HepG2 (cell line): ENCODE data around the gene CMIP. TPM values are rescaled to one million over a fixed set of nuclear protein-coding genes. Genes with fewer than 3 reads are reported as not detected.

Experiments
- CENPT ChIP-seq: sonication (generic); formaldehyde crosslinking; IDR thresholded peaks from 2 replicates; pipeline ENCODE4 v1.8.0; 2022; ENCODE audit warnings: low read depth, mild to moderate bottlenecking, moderate library complexity, missing genetic modification reagents
- FOXK1 ChIP-seq: sonication (generic); formaldehyde crosslinking; IDR thresholded peaks from 2 replicates; pipeline ENCODE4 v1.4.0; 2020; ENCODE audit warnings: low read depth, missing genetic modification reagents, borderline replicate concordance
- FOXP1 ChIP-seq, 2 experiments: fragments of 450-650 bp in 1 of 2; IDR thresholded peaks; 2 replicates each; pipeline ENCODE4 v1.6.1; 2017 to 2018; ENCODE audit warnings: antibody characterized with exemption in 1 of 2
- KDM3A ChIP-seq: IDR thresholded peaks from 2 replicates; pipeline ENCODE4 v1.6.1; 2018; ENCODE audit warnings: low read depth, missing compliant biosample characterization
- MAFG ChIP-seq: sonication (generic); formaldehyde crosslinking; IDR thresholded peaks from 2 replicates; pipeline ENCODE4 v1.5.1; 2020; ENCODE audit warnings: mild to moderate bottlenecking, missing genetic modification reagents
- MED13 ChIP-seq: sonication (generic); formaldehyde crosslinking; IDR thresholded peaks from 2 replicates; pipeline ENCODE4 v1.5.0; 2020; ENCODE audit warnings: missing genetic modification reagents
- SIX1 ChIP-seq: sonication (generic); formaldehyde crosslinking; IDR thresholded peaks from 2 replicates; pipeline ENCODE4 v1.4.0; 2020; ENCODE audit warnings: missing genetic modification reagents, borderline replicate concordance
- SPEN ChIP-seq: sonication (generic); formaldehyde crosslinking; IDR thresholded peaks from 2 replicates; pipeline ENCODE4 v1.5.1; 2020; ENCODE audit warnings: low read depth, mild to moderate bottlenecking, missing genetic modification reagents
- TBL1XR1 ChIP-seq: fragments of 150-350 bp; IDR thresholded peaks from 2 replicates; pipeline ENCODE4 v1.6.1; 2014; ENCODE audit warnings: borderline replicate concordance, low read length; ENCODE audit not compliant: partially characterized antibody
- ZMAT3 ChIP-seq: sonication (generic); formaldehyde crosslinking; conservative IDR thresholded peaks from 2 replicates; pipeline ENCODE4 v1.7.0; 2021; ENCODE audit warnings: missing genetic modification reagents
- ZNF10 ChIP-seq: sonication (generic); formaldehyde crosslinking; IDR thresholded peaks from 2 replicates; pipeline ENCODE4 v1.4.0; 2020; ENCODE audit warnings: mild to moderate bottlenecking, low read depth, missing genetic modification reagents, borderline replicate concordance
- ZNF12 ChIP-seq: sonication (generic); formaldehyde crosslinking; IDR thresholded peaks from 2 replicates; pipeline ENCODE4 v1.5.0; 2020; ENCODE audit warnings: missing genetic modification reagents
- ZSCAN29 ChIP-seq: sonication (generic); formaldehyde crosslinking; conservative IDR thresholded peaks from 2 replicates; pipeline ENCODE4 v1.4.0; 2020; ENCODE audit warnings: mild to moderate bottlenecking, missing genetic modification reagents
- polyA plus RNA-seq, 8 experiments: library from polyadenylated mRNA; depleted of rRNA in 3 of 8; stranded (reverse) in 7 of 8; unstranded in 1 of 8; fragments of >200 nt; fragmentation: Illumina TruSeq in 4 of 8; extraction: Trizol in 4 of 8; gene quantifications; 2 replicates each; pipeline versions ENCODE4 v1.2.1 to v1.2.3, GENCODE V29; 2011 to 2016; ENCODE audit warnings: low read depth in 4 of 8, missing spikeins in 1 of 8, mixed read lengths in 1 of 8; ENCODE audit not compliant: insufficient read depth in 1 of 8
- total RNA-seq, 5 experiments: library from RNA; depleted of rRNA; stranded (reverse); fragments of >200 nt; fragmentation: Illumina TruSeq; extraction: Trizol; gene quantifications; 2 replicates each; pipeline ENCODE4 v1.2.3, GENCODE V29; 2016; ENCODE audit warnings: low read depth in 1 of 5
- TF ChIP-seq, protein P1 (sequence below): sonication (generic); formaldehyde crosslinking; IDR thresholded peaks from 2 replicates; pipeline ENCODE4 v1.5.1; 2020; ENCODE audit warnings: mild to moderate bottlenecking, missing genetic modification reagents, moderate library complexity
- TF ChIP-seq, protein P2 (sequence below): sonication (generic); formaldehyde crosslinking; IDR thresholded peaks from 2 replicates; pipeline ENCODE4 v1.4.0; 2020; ENCODE audit warnings: missing genetic modification reagents
- TF ChIP-seq, protein P3 (sequence below): sonication (generic); formaldehyde crosslinking; IDR thresholded peaks from 2 replicates; pipeline ENCODE4 v1.4.0; 2020; ENCODE audit warnings: missing genetic modification reagents

CMIP gene
- total and polyA plus RNA-seq, 2 of the 13 experiments (the other 11 are each of a cell fraction or from before 2014, with no cell fraction given), result 10.9 to 18.1 TPM

DNA sequence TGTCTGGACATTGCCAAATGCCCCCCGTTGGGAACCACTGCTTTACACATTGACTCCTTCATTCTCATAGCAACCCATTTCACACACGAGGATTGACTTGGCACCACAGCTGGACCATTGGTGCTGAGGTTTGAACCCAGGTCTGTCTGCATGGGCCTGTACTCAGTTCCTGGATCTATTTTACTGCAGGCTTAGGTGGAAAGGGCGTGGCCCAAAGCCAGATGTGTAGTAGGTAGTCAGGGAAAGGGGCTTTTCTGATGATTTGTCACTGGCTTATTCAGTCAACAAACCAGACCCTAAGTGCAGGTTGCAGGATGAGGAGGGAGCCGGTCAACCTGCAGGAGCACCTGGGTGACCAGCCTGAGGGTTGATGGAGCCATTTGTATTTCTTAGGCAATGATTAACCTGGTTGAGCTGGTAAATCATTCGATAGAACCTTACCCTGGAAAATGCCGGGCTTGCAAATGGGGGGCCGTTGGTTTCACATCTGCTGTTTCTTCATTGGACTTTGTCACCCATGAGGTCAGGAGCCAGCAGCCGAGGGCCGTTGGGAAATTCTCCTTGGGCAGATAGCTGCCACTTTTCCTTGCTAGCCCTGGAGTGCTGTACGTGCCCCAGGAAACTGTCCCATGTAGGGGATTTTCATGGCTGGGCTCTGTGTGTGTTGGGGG is 104.4 kb downstream of the CMIP start (continued):
- TF ChIP-seq, protein P1, sequence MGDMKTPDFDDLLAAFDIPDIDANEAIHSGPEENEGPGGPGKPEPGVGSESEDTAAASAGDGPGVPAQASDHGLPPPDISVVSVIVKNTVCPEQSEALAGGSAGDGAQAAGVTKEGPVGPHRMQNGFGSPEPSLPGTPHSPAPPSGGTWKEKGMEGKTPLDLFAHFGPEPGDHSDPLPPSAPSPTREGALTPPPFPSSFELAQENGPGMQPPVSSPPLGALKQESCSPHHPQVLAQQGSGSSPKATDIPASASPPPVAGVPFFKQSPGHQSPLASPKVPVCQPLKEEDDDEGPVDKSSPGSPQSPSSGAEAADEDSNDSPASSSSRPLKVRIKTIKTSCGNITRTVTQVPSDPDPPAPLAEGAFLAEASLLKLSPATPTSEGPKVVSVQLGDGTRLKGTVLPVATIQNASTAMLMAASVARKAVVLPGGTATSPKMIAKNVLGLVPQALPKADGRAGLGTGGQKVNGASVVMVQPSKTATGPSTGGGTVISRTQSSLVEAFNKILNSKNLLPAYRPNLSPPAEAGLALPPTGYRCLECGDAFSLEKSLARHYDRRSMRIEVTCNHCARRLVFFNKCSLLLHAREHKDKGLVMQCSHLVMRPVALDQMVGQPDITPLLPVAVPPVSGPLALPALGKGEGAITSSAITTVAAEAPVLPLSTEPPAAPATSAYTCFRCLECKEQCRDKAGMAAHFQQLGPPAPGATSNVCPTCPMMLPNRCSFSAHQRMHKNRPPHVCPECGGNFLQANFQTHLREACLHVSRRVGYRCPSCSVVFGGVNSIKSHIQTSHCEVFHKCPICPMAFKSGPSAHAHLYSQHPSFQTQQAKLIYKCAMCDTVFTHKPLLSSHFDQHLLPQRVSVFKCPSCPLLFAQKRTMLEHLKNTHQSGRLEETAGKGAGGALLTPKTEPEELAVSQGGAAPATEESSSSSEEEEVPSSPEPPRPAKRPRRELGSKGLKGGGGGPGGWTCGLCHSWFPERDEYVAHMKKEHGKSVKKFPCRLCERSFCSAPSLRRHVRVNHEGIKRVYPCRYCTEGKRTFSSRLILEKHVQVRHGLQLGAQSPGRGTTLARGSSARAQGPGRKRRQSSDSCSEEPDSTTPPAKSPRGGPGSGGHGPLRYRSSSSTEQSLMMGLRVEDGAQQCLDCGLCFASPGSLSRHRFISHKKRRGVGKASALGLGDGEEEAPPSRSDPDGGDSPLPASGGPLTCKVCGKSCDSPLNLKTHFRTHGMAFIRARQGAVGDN (CRISPR knock-in tag), result peak; percentile 91
- TF ChIP-seq ZMAT3, result peak; percentile 44; the same call in 1 of the 2 replicates
- TF ChIP-seq MED13 (CRISPR knock-in tag), result no peak
- peak; percentile 69 for TF ChIP-seq SPEN
- TF ChIP-seq FOXP1 (IDR thresholded peaks at IDR 0.05), result no peak
- no peak for TF ChIP-seq FOXP1 (CRISPR knock-in tag; IDR thresholded peaks at IDR 0.05)
- peak; percentile 72 for TF ChIP-seq TBL1XR1
- TF ChIP-seq MAFG (CRISPR knock-in tag), result no peak
- TF ChIP-seq, protein P2, sequence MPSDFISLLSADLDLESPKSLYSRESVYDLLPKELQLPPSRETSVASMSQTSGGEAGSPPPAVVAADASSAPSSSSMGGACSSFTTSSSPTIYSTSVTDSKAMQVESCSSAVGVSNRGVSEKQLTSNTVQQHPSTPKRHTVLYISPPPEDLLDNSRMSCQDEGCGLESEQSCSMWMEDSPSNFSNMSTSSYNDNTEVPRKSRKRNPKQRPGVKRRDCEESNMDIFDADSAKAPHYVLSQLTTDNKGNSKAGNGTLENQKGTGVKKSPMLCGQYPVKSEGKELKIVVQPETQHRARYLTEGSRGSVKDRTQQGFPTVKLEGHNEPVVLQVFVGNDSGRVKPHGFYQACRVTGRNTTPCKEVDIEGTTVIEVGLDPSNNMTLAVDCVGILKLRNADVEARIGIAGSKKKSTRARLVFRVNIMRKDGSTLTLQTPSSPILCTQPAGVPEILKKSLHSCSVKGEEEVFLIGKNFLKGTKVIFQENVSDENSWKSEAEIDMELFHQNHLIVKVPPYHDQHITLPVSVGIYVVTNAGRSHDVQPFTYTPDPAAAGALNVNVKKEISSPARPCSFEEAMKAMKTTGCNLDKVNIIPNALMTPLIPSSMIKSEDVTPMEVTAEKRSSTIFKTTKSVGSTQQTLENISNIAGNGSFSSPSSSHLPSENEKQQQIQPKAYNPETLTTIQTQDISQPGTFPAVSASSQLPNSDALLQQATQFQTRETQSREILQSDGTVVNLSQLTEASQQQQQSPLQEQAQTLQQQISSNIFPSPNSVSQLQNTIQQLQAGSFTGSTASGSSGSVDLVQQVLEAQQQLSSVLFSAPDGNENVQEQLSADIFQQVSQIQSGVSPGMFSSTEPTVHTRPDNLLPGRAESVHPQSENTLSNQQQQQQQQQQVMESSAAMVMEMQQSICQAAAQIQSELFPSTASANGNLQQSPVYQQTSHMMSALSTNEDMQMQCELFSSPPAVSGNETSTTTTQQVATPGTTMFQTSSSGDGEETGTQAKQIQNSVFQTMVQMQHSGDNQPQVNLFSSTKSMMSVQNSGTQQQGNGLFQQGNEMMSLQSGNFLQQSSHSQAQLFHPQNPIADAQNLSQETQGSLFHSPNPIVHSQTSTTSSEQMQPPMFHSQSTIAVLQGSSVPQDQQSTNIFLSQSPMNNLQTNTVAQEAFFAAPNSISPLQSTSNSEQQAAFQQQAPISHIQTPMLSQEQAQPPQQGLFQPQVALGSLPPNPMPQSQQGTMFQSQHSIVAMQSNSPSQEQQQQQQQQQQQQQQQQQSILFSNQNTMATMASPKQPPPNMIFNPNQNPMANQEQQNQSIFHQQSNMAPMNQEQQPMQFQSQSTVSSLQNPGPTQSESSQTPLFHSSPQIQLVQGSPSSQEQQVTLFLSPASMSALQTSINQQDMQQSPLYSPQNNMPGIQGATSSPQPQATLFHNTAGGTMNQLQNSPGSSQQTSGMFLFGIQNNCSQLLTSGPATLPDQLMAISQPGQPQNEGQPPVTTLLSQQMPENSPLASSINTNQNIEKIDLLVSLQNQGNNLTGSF (CRISPR knock-in tag), result no peak
- no peak; the same call in 1 of the 2 replicates for TF ChIP-seq FOXK1 (CRISPR knock-in tag)
- TF ChIP-seq ZSCAN29 (CRISPR knock-in tag), result peak; percentile 74
- TF ChIP-seq, protein P3, sequence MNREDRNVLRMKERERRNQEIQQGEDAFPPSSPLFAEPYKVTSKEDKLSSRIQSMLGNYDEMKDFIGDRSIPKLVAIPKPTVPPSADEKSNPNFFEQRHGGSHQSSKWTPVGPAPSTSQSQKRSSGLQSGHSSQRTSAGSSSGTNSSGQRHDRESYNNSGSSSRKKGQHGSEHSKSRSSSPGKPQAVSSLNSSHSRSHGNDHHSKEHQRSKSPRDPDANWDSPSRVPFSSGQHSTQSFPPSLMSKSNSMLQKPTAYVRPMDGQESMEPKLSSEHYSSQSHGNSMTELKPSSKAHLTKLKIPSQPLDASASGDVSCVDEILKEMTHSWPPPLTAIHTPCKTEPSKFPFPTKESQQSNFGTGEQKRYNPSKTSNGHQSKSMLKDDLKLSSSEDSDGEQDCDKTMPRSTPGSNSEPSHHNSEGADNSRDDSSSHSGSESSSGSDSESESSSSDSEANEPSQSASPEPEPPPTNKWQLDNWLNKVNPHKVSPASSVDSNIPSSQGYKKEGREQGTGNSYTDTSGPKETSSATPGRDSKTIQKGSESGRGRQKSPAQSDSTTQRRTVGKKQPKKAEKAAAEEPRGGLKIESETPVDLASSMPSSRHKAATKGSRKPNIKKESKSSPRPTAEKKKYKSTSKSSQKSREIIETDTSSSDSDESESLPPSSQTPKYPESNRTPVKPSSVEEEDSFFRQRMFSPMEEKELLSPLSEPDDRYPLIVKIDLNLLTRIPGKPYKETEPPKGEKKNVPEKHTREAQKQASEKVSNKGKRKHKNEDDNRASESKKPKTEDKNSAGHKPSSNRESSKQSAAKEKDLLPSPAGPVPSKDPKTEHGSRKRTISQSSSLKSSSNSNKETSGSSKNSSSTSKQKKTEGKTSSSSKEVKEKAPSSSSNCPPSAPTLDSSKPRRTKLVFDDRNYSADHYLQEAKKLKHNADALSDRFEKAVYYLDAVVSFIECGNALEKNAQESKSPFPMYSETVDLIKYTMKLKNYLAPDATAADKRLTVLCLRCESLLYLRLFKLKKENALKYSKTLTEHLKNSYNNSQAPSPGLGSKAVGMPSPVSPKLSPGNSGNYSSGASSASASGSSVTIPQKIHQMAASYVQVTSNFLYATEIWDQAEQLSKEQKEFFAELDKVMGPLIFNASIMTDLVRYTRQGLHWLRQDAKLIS, result no peak
- no peak for TF ChIP-seq CENPT (CRISPR knock-in tag)
- TF ChIP-seq KDM3A (CRISPR knock-in tag), result peak; percentile 50; the same call in 1 of the 2 replicates
- TF ChIP-seq ZNF12 (CRISPR knock-in tag), result no peak; the same call in 1 of the 2 replicates
- no peak for TF ChIP-seq ZNF10 (CRISPR knock-in tag)
- TF ChIP-seq SIX1, result no peak
